IMR-90 (cell line): ENCODE results near the gene IRF2BP2.
"Not testable (repeated sequence)": the region's sequence is repeated elsewhere in the genome, so short reads cannot be mapped to it uniquely, and the experiment has no call there.

ENCODE experiments used
- CEBPB ChIP-seq: IDR thresholded peaks from 2 replicates; pipeline ENCODE4 v1.6.1; 2012; ENCODE audit warnings: low read depth, low read length, improper control_type of control experiment
- MAZ ChIP-seq: IDR thresholded peaks from 2 replicates; pipeline ENCODE4 v1.6.1; 2012; ENCODE audit warnings: low read depth, mild to moderate bottlenecking, low read length, improper control_type of control experiment, moderate library complexity, borderline replicate concordance
- POLR2A ChIP-seq: IDR thresholded peaks from 2 replicates; pipeline ENCODE4 v1.6.1; 2012; ENCODE audit warnings: mild to moderate bottlenecking, low read depth, low read length
- SMC3 ChIP-seq: fragments of 150-350 bp; IDR thresholded peaks from 2 replicates; pipeline ENCODE4 v1.6.1; 2016; ENCODE audit warnings: low read depth, mild to moderate bottlenecking, antibody characterized with exemption, low read length, moderate library complexity
- TF ChIP-seq, protein P1 (sequence below): conservative IDR thresholded peaks from 2 replicates; pipeline ENCODE4 v1.5.1; 2012; ENCODE audit warnings: mild to moderate bottlenecking, low read depth, low read length, improper control_type of control experiment

DNA sequence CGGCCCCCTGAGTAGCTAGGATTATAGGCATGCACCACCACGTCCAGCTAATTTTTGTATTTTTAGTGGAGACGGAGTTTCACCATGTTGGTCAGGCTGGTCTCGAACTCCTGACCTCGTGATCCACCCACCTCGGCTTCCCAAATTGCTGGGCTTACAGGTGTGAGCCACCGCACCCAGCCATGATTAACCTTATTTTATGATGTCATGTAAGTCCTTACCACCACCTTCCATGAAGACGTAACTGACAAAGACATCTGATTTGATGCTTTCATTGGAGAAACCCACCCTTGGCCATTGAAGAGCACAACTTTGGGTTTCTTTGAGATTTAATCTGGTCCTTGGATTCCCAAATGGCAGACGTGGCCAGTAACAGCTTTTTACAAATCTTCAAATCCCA is 24.9 kb upstream of the IRF2BP2 start:
- not testable (repeated sequence) for TF ChIP-seq MAZ, SMC3, CEBPB, POLR2A
- TF ChIP-seq, protein P1, sequence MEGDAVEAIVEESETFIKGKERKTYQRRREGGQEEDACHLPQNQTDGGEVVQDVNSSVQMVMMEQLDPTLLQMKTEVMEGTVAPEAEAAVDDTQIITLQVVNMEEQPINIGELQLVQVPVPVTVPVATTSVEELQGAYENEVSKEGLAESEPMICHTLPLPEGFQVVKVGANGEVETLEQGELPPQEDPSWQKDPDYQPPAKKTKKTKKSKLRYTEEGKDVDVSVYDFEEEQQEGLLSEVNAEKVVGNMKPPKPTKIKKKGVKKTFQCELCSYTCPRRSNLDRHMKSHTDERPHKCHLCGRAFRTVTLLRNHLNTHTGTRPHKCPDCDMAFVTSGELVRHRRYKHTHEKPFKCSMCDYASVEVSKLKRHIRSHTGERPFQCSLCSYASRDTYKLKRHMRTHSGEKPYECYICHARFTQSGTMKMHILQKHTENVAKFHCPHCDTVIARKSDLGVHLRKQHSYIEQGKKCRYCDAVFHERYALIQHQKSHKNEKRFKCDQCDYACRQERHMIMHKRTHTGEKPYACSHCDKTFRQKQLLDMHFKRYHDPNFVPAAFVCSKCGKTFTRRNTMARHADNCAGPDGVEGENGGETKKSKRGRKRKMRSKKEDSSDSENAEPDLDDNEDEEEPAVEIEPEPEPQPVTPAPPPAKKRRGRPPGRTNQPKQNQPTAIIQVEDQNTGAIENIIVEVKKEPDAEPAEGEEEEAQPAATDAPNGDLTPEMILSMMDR = not testable (repeated sequence)
